PC-3 (cell line): ENCODE results near the gene DMBX1. TPM values are rescaled to one million over a fixed set of nuclear protein-coding genes. Genes with fewer than 3 reads are reported as not detected.

Experiments used
- ATAC-seq: fragments of 200-7000 bp; cut with Tn5 transposase; 2 replicates; pipeline ENCODE4 v1.9.1; 2020; ENCODE audit warnings: mild to moderate bottlenecking, moderate library complexity
- BruUV-seq: library from RNA; stranded (reverse); fragments of 400-500 nt; replicated peaks from 2 replicates; lab custom pipeline; 2021; lab: Mats Ljungman, UMichigan
- CTCF ChIA-PET: fragments of 300-600 bp; sonication (Branson Sonifier 250); formaldehyde crosslinking; loops from one replicate; lab custom pipeline; 2022; ENCODE audit warnings: antibody characterized with exemption; lab: Charles Lee
- POLR2A ChIA-PET: fragments of 300-600 bp; sonication (Branson Sonifier 250); formaldehyde crosslinking; loops from one replicate; lab custom pipeline; 2022; ENCODE audit warnings: antibody characterized with exemption; ENCODE audit not compliant: unreplicated experiment; lab: Charles Lee
- DNase-seq: peaks from one replicate; pipeline ENCODE4 v3.0.0-alpha.2; 2015
- H2AFZ ChIP-seq: fragments of 300-600 bp; sonication (generic); 2 replicates; pipeline ENCODE4 v1.6.0; 2016; ENCODE audit warnings: antibody characterized with exemption, low read length
- H3F3A ChIP-seq: fragments of 300-600 bp; sonication (generic); one replicate; pipeline ENCODE4 v1.6.0; 2017; ENCODE audit warnings: antibody characterized with exemption, low read length, control low read depth, mild to moderate bottlenecking; ENCODE audit not compliant: unreplicated experiment
- H3K27ac ChIP-seq: fragments of 300-600 bp; sonication (generic); 2 replicates; pipeline ENCODE4 v1.5.1; 2016; ENCODE audit warnings: mild to moderate bottlenecking, low read length
- H3K27me3 ChIP-seq: fragments of 300-600 bp; sonication (generic); 2 replicates; pipeline ENCODE4 v1.6.1; 2016; ENCODE audit warnings: low read length, mixed read lengths
- H3K36me3 ChIP-seq: fragments of 300-600 bp; sonication (generic); 2 replicates; pipeline ENCODE4 v1.6.1; 2016; ENCODE audit warnings: low read depth, mixed run types, low read length, mixed read lengths
- H3K4me1 ChIP-seq: fragments of 300-600 bp; sonication (generic); 2 replicates; pipeline ENCODE4 v1.5.1; 2016; ENCODE audit warnings: low read length; ENCODE audit not compliant: insufficient read depth
- H3K4me2 ChIP-seq: fragments of 300-600 bp; sonication (generic); 2 replicates; pipeline ENCODE4 v1.6.0; 2016; ENCODE audit warnings: low read length
- H3K4me3 ChIP-seq: fragments of 300-600 bp; sonication (generic); 2 replicates; pipeline ENCODE4 v1.5.1; 2016; ENCODE audit warnings: mild to moderate bottlenecking, low read length, mixed read lengths
- H3K79me2 ChIP-seq: fragments of 300-600 bp; sonication (generic); 2 replicates; pipeline ENCODE4 v1.6.1; 2017; ENCODE audit warnings: low read length, mixed read lengths
- H3K9ac ChIP-seq: fragments of 300-600 bp; sonication (generic); 2 replicates; pipeline ENCODE4 v1.6.0; 2016; ENCODE audit warnings: mild to moderate bottlenecking, low read length
- H3K9me2 ChIP-seq: fragments of 300-600 bp; sonication (generic); replicated peaks from 2 replicates; pipeline ENCODE4 v1.6.1; 2016; ENCODE audit warnings: mixed run types, low read length, mixed read lengths
- H3K9me3 ChIP-seq: fragments of 300-600 bp; sonication (generic); 2 replicates; pipeline ENCODE4 v1.6.1; 2016; ENCODE audit warnings: low read length, mixed read lengths
- H4K20me1 ChIP-seq: fragments of 300-600 bp; sonication (generic); 2 replicates; pipeline ENCODE4 v1.6.1; 2016; ENCODE audit warnings: low read length, mixed read lengths
- EZH2 ChIP-seq: fragments of 300-600 bp; sonication (generic); IDR thresholded peaks from one replicate; pipeline ENCODE4 v1.6.1; 2017; ENCODE audit warnings: antibody characterized with exemption, mild to moderate bottlenecking, low read length; ENCODE audit not compliant: unreplicated experiment
- EZH2phosphoT487 ChIP-seq: fragments of 300-600 bp; sonication (generic); IDR thresholded peaks from 2 replicates; pipeline ENCODE4 v1.6.1; 2018; ENCODE audit warnings: mild to moderate bottlenecking, antibody characterized with exemption, low read length, borderline replicate concordance
- intact Hi-C: fragments of 100-400 bp; cut with micrococcal nuclease; formaldehyde crosslinking; loops from 2 replicates; pipeline ENCODE4 v1.9.0; 2023
- total RNA-seq: library from RNA; depleted of rRNA; stranded (reverse); fragments of >200 nt; gene quantifications from 2 replicates; pipeline ENCODE4 v1.2.3, GENCODE V29; 2014
- TF ChIP-seq, protein P1 (sequence below): fragments of 300-600 bp; sonication (generic); conservative IDR thresholded peaks from 2 replicates; pipeline ENCODE4 v1.5.1; 2017; ENCODE audit warnings: antibody characterized with exemption, low read depth, mild to moderate bottlenecking, low read length

The DMBX1 gene
- total RNA-seq, 1 experiment from 2014 or later = 2.4 TPM

DNA sequence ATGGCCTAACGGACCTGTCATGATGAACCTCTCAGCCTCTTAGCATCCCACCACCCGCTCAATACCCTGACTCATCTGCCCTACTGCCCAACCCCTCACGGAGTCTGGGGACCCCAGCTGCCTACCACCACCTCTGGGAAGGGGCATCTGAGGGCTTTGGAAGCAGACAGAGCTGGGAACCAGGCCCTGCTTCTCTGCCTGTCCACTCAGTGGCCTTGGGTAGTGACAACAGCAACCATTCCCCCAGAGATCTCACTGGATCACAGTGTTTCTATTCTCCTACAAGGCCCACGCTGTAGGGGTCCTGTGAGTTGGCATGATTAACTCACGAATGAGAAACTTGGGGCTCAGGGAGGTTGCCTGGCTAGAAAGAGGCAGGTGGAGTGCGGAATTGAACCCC lies 32.5 kb upstream of the DMBX1 start:
- no peaks in the 10 kb centered on the region for H4K20me1 ChIP-seq
- H3K27ac ChIP-seq = no peak overlapping the region
- H2AFZ ChIP-seq = no peak overlapping the region
- intact Hi-C loops = no loop called here
- no peaks in the 10 kb centered on the region for H3F3A ChIP-seq
- TF ChIP-seq EZH2phosphoT487 (no peak), EZH2 (no peak)
- TF ChIP-seq, protein P1, sequence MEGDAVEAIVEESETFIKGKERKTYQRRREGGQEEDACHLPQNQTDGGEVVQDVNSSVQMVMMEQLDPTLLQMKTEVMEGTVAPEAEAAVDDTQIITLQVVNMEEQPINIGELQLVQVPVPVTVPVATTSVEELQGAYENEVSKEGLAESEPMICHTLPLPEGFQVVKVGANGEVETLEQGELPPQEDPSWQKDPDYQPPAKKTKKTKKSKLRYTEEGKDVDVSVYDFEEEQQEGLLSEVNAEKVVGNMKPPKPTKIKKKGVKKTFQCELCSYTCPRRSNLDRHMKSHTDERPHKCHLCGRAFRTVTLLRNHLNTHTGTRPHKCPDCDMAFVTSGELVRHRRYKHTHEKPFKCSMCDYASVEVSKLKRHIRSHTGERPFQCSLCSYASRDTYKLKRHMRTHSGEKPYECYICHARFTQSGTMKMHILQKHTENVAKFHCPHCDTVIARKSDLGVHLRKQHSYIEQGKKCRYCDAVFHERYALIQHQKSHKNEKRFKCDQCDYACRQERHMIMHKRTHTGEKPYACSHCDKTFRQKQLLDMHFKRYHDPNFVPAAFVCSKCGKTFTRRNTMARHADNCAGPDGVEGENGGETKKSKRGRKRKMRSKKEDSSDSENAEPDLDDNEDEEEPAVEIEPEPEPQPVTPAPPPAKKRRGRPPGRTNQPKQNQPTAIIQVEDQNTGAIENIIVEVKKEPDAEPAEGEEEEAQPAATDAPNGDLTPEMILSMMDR = no peak
- no peak overlapping the region for H3K9ac ChIP-seq
- peaks cover 8% of the 10 kb centered on the region; the same call in 1 of the 2 replicates for H3K4me1 ChIP-seq
- CTCF ChIA-PET = no interaction called here
- H3K9me3 ChIP-seq = no peaks in the 10 kb centered on the region
- H3K36me3 ChIP-seq = no peaks in the 10 kb centered on the region
- no peaks in the 10 kb centered on the region for H3K79me2 ChIP-seq
- POLR2A ChIA-PET = no interaction called here
- H3K4me2 ChIP-seq = no peak overlapping the region
- ATAC-seq = no peak
- no peaks in the 10 kb centered on the region for H3K27me3 ChIP-seq
- DNase-seq = no peak
- no TSS peak for BruUV-seq
- no peak overlapping the region for H3K4me3 ChIP-seq
- H3K9me2 ChIP-seq = no peaks in the 10 kb centered on the region

DNA sequence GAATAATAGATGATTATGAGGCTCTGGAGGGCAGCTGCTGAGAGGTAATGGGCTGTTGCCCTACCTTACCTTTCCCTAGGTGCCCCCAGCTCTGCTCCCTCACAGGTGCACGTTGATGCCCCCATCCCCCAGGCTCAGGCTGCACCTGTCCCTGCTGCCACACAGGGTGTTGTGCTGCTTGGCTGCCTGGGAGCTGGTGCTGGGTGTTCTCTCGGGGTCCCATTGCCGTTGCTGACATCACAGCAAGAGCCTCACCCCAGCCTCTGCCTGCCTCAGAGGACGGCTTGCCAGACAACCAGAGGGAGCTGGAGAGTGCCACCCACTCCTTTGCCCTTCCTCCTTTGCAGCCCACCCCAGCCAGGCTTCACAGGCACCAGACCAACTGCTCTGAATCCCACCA lies 31.4 kb upstream of the DMBX1 start:
- no peaks in the 10 kb centered on the region for H3K27me3 ChIP-seq
- DNase-seq (no peak), ATAC-seq (no peak)
- H3K4me1 ChIP-seq = peaks cover 11% of the 10 kb centered on the region; the same call in 1 of the 2 replicates
- intact Hi-C loops = no loop called here
- no peak overlapping the region for H3K4me3 ChIP-seq
- no peaks in the 10 kb centered on the region for H3K36me3 ChIP-seq
- POLR2A ChIA-PET = no interaction called here
- H3K9me2 ChIP-seq = no peaks in the 10 kb centered on the region
- no peak overlapping the region for H3K9ac ChIP-seq
- CTCF ChIA-PET = no interaction called here
- no peaks in the 10 kb centered on the region for H3F3A ChIP-seq
- no peak overlapping the region for H3K4me2 ChIP-seq
- no peak overlapping the region for H3K27ac ChIP-seq
- no peak overlapping the region for H2AFZ ChIP-seq
- H3K9me3 ChIP-seq = no peaks in the 10 kb centered on the region
- TF ChIP-seq, protein P1 = no peak
- TF ChIP-seq EZH2phosphoT487 = no peak
- TF ChIP-seq EZH2 = no peak
- H4K20me1 ChIP-seq = no peaks in the 10 kb centered on the region
- no TSS peak for BruUV-seq
- H3K79me2 ChIP-seq = no peaks in the 10 kb centered on the region

DNA sequence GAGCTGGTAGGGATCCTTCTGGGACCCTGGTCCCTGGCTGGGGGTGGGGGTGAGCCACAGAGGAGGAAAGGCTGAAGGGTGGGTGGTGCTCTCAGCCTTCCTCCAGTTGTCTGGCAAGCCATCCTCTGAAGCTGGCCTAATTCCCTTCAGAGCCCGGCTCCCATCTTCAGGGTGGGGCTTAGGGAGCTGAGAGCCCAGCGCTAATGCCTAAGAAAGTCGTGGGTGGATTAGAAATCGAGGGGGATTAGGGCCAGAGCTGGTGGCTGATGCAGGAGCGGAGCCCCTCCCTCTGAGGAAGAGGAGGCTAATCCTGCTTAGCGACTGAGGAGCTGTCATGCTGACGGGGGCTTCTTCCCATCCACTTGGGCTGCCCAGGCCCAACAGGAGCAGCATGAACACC lies 30.8 kb upstream of the DMBX1 start:
- no peaks in the 10 kb centered on the region for H3K36me3 ChIP-seq
- intact Hi-C loops = no loop called here
- CTCF ChIA-PET = no interaction called here

More for the DNA sequence above, 30.8 kb upstream of the DMBX1 start:
- no peak for ATAC-seq
- no peak for DNase-seq
- Histone ChIP-seq H3K9me2 (no peaks in the 10 kb centered on the region), H3K9ac (no peak overlapping the region), H3K9me3 (no peaks in the 10 kb centered on the region), H3K79me2 (no peaks in the 10 kb centered on the region), H3K4me1 (peaks cover 11% of the 10 kb centered on the region; the same call in 1 of the 2 replicates), H2AFZ (no peak overlapping the region), H3K27me3 (no peaks in the 10 kb centered on the region), H3K4me3 (no peak overlapping the region), H4K20me1 (no peaks in the 10 kb centered on the region), H3K4me2 (no peak overlapping the region), H3F3A (no peaks in the 10 kb centered on the region), H3K27ac (no peak overlapping the region)
- no TSS peak for BruUV-seq
- no peak for TF ChIP-seq EZH2phosphoT487
- TF ChIP-seq EZH2 = no peak
- POLR2A ChIA-PET = no interaction called here
